PC-9 (cell line): ENCODE measurements around the gene FGF14. TPM values are rescaled to one million over a fixed set of nuclear protein-coding genes. Genes with fewer than 3 reads are reported as not detected.

Source experiments
- BruUV-seq: library from RNA; stranded (reverse); fragments of 400-500 nt; replicated peaks from 2 replicates; lab custom pipeline; 2021; lab: Mats Ljungman, UMichigan
- CTCF ChIA-PET: fragments of 300-600 bp; sonication (Branson Sonifier 250); formaldehyde crosslinking; loops from one replicate; lab custom pipeline; 2022; ENCODE audit warnings: antibody characterized with exemption; lab: Charles Lee
- POLR2A ChIA-PET: fragments of 300-600 bp; sonication (Branson Sonifier 250); formaldehyde crosslinking; loops from one replicate; lab custom pipeline; 2022; ENCODE audit warnings: antibody characterized with exemption; ENCODE audit not compliant: unreplicated experiment; lab: Charles Lee
- DNase-seq, 2 experiments: peaks; one replicate each; pipeline versions ENCODE4 v3.0.0 to v3.0.0-alpha.2; 2015 to 2022; ENCODE audit warnings: mixed read lengths in 1 of 2
- H2AFZ ChIP-seq: fragments of 200-600 bp; sonication (generic); 2 replicates; pipeline ENCODE4 v1.8.1; 2017; ENCODE audit warnings: antibody characterized with exemption
- H3F3A ChIP-seq: fragments of 200-600 bp; sonication (generic); 2 replicates; pipeline ENCODE4 v1.8.1; 2017; ENCODE audit warnings: antibody characterized with exemption, mild to moderate bottlenecking, low read depth; ENCODE audit not compliant: insufficient read depth
- H3K27ac ChIP-seq: fragments of 200-600 bp; sonication (generic); 2 replicates; pipeline ENCODE4 v1.6.1; 2016; ENCODE audit warnings: mixed run types
- H3K27me3 ChIP-seq: fragments of 200-600 bp; sonication (generic); 2 replicates; pipeline ENCODE4 v1.6.1; 2016; ENCODE audit warnings: low read depth, mixed run types; ENCODE audit not compliant: insufficient read depth
- H3K36me3 ChIP-seq: fragments of 200-600 bp; sonication (generic); 2 replicates; pipeline ENCODE4 v1.6.1; 2016; ENCODE audit warnings: low read depth, mixed run types
- H3K4me1 ChIP-seq: fragments of 200-600 bp; sonication (generic); replicated peaks from 2 replicates; pipeline ENCODE4 v1.6.1; 2016; ENCODE audit warnings: mixed run types; ENCODE audit not compliant: insufficient read depth
- H3K4me2 ChIP-seq: fragments of 200-600 bp; sonication (generic); 2 replicates; pipeline ENCODE4 v1.6.1; 2017; ENCODE audit warnings: mixed run types
- H3K4me3 ChIP-seq: fragments of 200-600 bp; sonication (generic); 2 replicates; pipeline ENCODE4 v1.6.1; 2016; ENCODE audit warnings: mixed run types
- H3K79me2 ChIP-seq: fragments of 200-600 bp; sonication (generic); 2 replicates; pipeline ENCODE4 v1.6.1; 2017; ENCODE audit warnings: low read depth, mixed run types
- H3K9me2 ChIP-seq: fragments of 200-600 bp; sonication (generic); 2 replicates; pipeline ENCODE4 v1.8.1; 2017; ENCODE audit warnings: mild to moderate bottlenecking; ENCODE audit not compliant: insufficient read depth
- H3K9me3 ChIP-seq: fragments of 200-600 bp; sonication (generic); 2 replicates; pipeline ENCODE4 v1.8.1; 2016; ENCODE audit warnings: low read depth; ENCODE audit not compliant: insufficient read depth
- H4K20me1 ChIP-seq: fragments of 200-600 bp; sonication (generic); 2 replicates; pipeline ENCODE4 v1.8.1; 2017; ENCODE audit not compliant: insufficient read depth
- EZH2 ChIP-seq: fragments of 200-600 bp; sonication (generic); IDR thresholded peaks from 2 replicates; pipeline ENCODE4 v1.8.0; 2017; ENCODE audit warnings: antibody characterized with exemption, low read depth
- intact Hi-C: fragments of 100-400 bp; cut with micrococcal nuclease; formaldehyde crosslinking; loops from one replicate; pipeline ENCODE4 v1.10.0; 2022; ENCODE audit not compliant: unreplicated experiment
- total RNA-seq: library from RNA; stranded (reverse); gene quantifications from 2 replicates; pipeline ENCODE4 v1.2.3, GENCODE V29; 2021
- TF ChIP-seq, protein P1 (sequence below): fragments of 200-600 bp; sonication (generic); conservative IDR thresholded peaks from 2 replicates; pipeline ENCODE4 v1.6.1; 2017; ENCODE audit warnings: mixed run types, antibody characterized with exemption, mild to moderate bottlenecking, moderate library complexity

Gene FGF14
- total RNA-seq, 1 experiment from 2014 or later = not detected

- no peak for DNase-seq
- Histone ChIP-seq H3K27ac (no peak overlapping the region), H2AFZ (no peak overlapping the region), H3K4me1 (no peaks in the 10 kb centered on the region), H3K9me2 (no peaks in the 10 kb centered on the region), H3K36me3 (no peaks in the 10 kb centered on the region), H3K4me2 (no peak overlapping the region), H3K79me2 (no peaks in the 10 kb centered on the region), H3K27me3 (peaks cover 28% of the 10 kb centered on the region), H3F3A (no peaks in the 10 kb centered on the region), H4K20me1 (no peaks in the 10 kb centered on the region), H3K9me3 (no peaks in the 10 kb centered on the region), H3K4me3 (no peak overlapping the region)
- intact Hi-C loops = no loop called here
- ChIA-PET POLR2A (no interaction called here), CTCF (no interaction called here)
- no TSS peak for BruUV-seq
- TF ChIP-seq, protein P1, sequence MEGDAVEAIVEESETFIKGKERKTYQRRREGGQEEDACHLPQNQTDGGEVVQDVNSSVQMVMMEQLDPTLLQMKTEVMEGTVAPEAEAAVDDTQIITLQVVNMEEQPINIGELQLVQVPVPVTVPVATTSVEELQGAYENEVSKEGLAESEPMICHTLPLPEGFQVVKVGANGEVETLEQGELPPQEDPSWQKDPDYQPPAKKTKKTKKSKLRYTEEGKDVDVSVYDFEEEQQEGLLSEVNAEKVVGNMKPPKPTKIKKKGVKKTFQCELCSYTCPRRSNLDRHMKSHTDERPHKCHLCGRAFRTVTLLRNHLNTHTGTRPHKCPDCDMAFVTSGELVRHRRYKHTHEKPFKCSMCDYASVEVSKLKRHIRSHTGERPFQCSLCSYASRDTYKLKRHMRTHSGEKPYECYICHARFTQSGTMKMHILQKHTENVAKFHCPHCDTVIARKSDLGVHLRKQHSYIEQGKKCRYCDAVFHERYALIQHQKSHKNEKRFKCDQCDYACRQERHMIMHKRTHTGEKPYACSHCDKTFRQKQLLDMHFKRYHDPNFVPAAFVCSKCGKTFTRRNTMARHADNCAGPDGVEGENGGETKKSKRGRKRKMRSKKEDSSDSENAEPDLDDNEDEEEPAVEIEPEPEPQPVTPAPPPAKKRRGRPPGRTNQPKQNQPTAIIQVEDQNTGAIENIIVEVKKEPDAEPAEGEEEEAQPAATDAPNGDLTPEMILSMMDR = no peak
- no peak for TF ChIP-seq EZH2
Measured at GRCh38 chr13:102261316-102261715, 140.5 kb downstream of the FGF14 start.

DNA sequence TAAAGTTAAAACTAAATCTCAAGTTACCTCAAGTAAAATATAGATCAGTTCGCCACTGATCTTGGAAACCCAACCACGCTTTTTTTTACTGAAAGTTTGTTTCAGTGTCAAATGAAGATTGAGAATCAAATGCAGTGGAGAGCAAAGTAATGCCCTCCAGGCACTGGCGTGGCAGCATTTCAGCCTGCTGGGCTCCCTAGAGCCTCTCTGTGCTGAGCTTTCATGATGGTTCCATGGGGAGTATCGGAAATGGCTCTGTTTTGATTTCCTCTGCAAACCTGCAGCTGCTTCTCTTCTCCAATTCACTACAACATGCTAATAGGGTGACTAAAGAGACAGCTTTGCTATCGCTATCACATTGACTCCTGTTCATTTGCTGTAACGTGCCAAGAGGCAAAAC is 141.6 kb downstream of the FGF14 start:
- DNase-seq = no peak
- BruUV-seq = no TSS peak
- no peak overlapping the region for H3K27ac ChIP-seq
- H4K20me1 ChIP-seq = no peaks in the 10 kb centered on the region
- POLR2A ChIA-PET = no interaction called here
- no peaks in the 10 kb centered on the region for H3K9me2 ChIP-seq
- no peaks in the 10 kb centered on the region for H3K79me2 ChIP-seq
- no peak overlapping the region for H3K4me3 ChIP-seq
- H2AFZ ChIP-seq = no peak overlapping the region
- no peak overlapping the region for H3K4me2 ChIP-seq
- TF ChIP-seq, protein P1 = no peak
- no peak for TF ChIP-seq EZH2
- H3K4me1 ChIP-seq = no peaks in the 10 kb centered on the region
- intact Hi-C loops = no loop called here
- H3K36me3 ChIP-seq = no peaks in the 10 kb centered on the region
- H3F3A ChIP-seq = no peaks in the 10 kb centered on the region
- CTCF ChIA-PET = no interaction called here
- peaks cover 25% of the 10 kb centered on the region for H3K27me3 ChIP-seq
- no peaks in the 10 kb centered on the region for H3K9me3 ChIP-seq

GRCh38 chr13:102255409-102255808 is 146.4 kb downstream of the FGF14 start:
- ChIA-PET POLR2A (no interaction called here), CTCF (no interaction called here)
- H3K9me2 ChIP-seq = no peaks in the 10 kb centered on the region
- intact Hi-C loops = no loop called here
- no peak overlapping the region for H3K4me3 ChIP-seq
- no peaks in the 10 kb centered on the region for H3K36me3 ChIP-seq
- TF ChIP-seq EZH2 = no peak
- TF ChIP-seq, protein P1 = no peak
- no peak overlapping the region for H3K4me2 ChIP-seq
- no peaks in the 10 kb centered on the region for H3K4me1 ChIP-seq
- no peaks in the 10 kb centered on the region for H4K20me1 ChIP-seq
- no peaks in the 10 kb centered on the region for H3K9me3 ChIP-seq
- no peak overlapping the region for H2AFZ ChIP-seq
- H3F3A ChIP-seq = no peaks in the 10 kb centered on the region
- BruUV-seq = no TSS peak
- DNase-seq = no peak
- no peak overlapping the region for H3K27ac ChIP-seq
- H3K79me2 ChIP-seq = no peaks in the 10 kb centered on the region
- H3K27me3 ChIP-seq = peaks cover 15% of the 10 kb centered on the region
